SHP77 treated with DMSO at 0.1 percent for 48 hours (cell line): ENCODE data around the gene IL22.
A peak's percentile ranks its signal among the peaks of the same experiment; 100 is the strongest.

Experiments
- DNase-seq: peaks from one replicate; lab custom pipeline; 2025; lab: John Stamatoyannopoulos, UW

Gene IL22

DNA sequence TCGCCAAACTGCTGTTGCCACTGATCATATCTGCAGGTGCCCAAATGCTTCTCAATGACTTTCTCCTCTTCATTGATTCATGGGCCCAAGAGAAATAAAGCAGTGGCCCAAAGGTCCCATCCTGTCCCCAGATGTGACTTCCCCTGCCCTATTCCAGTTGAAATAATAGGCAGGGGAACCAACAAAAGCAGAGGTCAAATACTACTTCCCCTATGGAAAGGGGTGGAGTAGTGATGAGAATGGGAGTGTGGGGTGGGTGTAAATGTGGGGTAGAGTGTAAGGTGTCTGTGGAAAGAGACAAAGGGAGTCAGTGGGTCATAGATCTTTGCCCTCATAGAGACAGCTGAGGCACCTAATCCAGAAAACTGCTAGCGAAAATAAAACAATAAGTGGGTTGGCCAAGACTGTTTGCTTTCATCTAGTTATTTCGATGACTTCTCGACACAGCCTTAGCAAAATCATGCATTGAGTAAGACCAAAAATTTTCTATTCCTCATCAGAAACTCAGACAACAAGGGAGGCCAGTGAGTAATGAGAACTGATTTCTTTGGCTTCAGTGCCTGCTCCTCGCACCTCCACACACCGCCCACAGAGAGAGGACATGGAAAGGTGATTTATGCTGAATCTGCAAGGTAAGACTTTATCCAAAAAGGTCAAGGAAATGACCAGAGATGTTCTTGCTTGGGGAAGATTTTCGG, 10.9 kb upstream of the IL22 start:
- no peak for DNase-seq

GRCh38 chr12:68263366-68263765, 10.0 kb upstream of the IL22 start:
- DNase-seq: no peak

DNA sequence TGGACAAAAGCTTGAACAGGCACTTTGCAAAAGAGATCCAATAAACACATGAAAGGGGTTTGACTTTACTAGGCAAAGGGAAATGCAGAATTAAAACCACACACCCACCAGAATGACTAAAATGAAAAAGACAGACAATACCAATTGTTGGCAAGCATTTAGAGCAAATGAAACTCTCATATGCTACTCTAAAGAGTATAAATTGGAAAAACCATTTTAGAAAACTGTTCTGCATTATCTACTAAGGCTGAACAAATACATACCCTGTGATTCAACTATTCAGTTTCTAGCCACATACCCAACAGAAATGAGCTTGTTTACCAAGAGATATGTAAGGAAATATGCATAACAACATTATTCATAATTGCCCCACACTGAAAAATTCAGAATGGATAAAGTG, 8.5 kb upstream of the IL22 start:
- DNase-seq: no peak

DNA sequence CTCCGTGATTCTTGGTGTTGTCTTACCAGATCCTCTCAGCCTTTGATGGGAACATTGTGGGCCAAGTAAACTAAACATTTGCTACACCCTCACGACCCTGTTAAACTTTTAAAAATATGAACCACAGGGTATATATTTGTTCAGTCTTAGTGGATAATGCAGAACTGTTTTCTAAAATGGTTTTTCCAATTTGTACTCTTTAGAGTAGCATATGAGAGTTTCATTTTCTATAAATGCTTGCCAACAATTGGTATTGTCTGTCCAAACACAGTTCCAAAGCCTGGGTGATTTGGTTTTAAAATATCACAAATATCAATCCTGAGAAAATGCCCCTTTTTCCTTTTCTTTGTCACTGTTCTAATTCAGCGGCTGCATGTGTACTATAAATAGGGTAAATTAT, 6.7 kb upstream of the IL22 start:
- DNase-seq: no peak

DNA sequence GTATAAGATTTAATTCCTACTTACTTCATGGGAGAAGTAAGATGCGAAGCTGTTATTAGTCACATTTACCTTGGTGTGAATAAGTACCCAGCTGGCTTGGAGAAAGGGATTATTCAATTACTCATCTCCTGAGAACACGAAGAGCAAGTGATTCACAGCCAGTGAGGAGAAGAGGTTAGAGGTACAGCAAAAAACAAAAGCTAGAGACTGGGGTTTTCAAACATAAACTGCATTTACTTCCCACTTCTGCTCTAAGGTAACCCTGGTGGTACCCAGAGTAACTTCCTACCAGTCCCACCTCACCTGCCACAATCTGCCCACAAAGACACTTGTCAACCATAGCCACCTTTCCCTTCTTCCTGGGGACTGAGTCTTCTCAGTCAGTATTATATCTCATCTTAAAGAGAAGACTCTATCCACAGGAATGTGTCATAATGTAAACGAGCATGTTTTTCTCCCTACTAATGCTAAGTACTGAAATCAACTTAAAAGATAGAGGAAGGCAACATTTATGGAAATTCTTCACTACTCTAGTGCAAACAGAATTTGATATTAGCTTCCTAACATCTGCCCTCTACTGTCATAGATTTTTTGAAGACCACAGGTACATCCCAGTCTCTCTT, 6.0 kb upstream of the IL22 start:
- no peak for DNase-seq

DNA sequence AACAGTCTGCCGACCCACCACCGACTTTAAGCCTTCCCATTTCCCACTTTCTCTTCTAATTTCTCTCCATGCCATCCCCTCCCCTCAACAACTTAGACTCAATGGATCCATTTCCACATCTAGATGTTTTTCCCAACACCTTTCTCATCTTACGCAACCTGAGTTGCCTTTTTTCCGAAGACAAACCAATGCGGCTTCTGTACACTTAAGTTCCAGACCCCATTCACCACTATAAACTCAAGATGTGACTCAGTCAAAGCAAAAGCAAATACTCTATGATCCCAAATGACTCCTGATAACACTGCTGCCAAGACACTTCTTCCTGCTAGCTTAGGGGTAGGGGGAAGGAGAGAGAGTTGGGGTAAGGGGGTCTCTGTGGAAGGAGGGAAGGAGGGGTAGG, 1.3 kb downstream of the IL22 start:
- no peak for DNase-seq

GRCh38 chr12:68250454-68250853, 3.0 kb downstream of the IL22 start:
- no peak for DNase-seq

DNA sequence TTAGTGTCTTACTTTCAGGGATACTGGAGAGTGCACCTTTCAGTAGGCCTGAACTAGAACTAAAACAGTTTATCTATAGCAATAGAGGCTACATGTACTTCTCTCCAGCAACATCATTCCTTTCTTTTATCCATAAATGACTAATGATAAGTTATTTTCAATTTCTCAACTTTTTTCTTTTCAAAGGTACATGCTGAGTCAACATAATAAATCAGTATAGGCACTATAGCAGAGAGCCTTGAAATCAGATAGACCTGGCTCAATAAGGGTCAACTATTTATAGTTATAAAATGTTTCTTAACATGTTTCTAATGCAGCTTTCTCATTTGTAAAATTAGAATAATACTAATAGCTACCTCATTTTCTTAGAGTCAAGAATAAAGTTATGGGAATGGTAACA, 5.6 kb downstream of the IL22 start:
- no peak for DNase-seq

DNA sequence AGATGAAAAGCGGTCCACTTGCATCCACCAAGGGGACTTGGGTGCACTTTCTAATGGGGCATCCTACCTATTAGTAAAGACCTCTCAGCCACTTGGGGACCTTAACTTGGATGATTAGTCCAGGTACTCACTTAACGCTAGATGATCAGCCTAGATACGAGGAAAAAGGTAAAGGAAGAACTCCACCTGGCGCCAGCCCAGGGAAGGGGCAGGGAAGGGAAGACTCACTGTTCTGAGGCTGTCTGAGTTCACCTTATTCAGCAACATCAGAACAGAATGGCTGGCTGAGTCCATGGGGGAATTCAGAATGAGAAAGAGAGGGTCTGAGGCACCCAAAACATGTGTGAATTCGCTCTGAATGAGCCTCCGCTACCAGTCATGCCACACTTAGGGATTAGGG, 7.1 kb downstream of the IL22 start:
- no peak for DNase-seq

GRCh38 chr12:68245180-68246021, 8.0 kb downstream of the IL22 start:
- no peak for DNase-seq

- DNase-seq: no peak
These were observed 10.6 kb downstream of the IL22 start for GRCh38 chr12:68242777-68243176.

GRCh38 chr12:68240975-68241374, 12.4 kb downstream of the IL22 start:
- DNase-seq: no peak

- no peak for DNase-seq
These were observed 13.3 kb downstream of the IL22 start for GRCh38 chr12:68240079-68240478.

- no peak for DNase-seq
These were observed 14.0 kb downstream of the IL22 start for GRCh38 chr12:68239309-68239982.

DNA sequence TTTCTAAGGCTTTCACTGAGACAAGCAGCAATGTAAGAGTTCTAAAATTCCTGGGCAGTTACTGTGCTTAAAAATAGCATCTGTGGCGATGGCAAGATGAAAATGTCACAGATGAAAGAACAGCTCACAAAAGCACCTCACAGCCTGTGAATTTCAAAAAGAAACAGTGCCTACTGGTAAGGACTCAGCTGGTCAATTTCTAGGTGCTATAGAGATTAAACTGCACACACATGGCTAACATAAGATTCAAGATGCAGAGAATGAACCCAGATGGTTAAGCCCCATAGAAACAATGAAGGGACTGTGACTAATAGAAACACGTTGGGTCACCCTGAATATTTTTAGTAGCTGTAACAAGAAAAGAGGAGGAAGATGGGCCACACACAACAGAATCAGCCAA, 15.8 kb downstream of the IL22 start:
- DNase-seq: no peak

DNA sequence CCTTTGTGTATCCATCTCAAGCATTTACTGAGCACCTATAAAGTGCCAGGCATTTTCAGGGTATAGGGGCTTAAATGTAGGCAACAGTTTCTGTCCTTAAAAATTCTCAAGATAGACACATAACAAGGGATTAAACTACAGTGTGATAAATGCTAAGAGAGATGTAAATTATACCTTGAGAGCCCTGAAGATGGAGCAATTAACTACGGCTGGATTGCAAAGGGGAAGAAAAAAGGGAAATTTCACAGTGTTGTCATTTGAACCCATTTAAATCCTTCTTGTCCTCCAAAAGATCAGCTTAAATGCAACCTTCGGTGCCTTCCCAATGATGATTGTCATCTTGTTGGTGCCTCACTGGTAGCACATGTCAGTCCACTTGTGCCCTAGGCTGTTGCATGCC, 16.3 kb downstream of the IL22 start:
- no peak for DNase-seq

GRCh38 chr12:68236421-68237059, 16.9 kb downstream of the IL22 start:
- DNase-seq: peak; percentile 2

- no peak for DNase-seq
These were observed 17.8 kb downstream of the IL22 start for GRCh38 chr12:68235576-68235975.

DNA sequence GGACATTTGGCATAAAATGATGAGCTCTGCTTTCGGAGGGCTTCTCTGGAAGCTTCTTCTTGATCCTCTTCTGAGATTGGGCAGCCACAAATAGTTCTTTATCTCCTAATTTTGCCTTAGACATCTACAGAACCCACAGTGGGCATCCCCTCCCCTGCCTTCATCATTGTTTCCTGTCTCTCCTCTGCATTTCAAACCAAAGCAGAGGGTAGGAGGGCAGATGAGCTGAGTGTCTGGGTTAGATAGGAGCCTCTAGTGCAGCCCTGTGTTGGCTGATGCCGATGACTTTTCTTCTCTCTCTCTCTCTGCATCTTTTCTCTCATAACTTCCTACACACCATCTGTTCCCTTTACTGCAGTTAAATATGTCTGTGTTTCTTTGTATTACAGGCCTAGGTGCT, 19.3 kb downstream of the IL22 start:
- no peak for DNase-seq

DNA sequence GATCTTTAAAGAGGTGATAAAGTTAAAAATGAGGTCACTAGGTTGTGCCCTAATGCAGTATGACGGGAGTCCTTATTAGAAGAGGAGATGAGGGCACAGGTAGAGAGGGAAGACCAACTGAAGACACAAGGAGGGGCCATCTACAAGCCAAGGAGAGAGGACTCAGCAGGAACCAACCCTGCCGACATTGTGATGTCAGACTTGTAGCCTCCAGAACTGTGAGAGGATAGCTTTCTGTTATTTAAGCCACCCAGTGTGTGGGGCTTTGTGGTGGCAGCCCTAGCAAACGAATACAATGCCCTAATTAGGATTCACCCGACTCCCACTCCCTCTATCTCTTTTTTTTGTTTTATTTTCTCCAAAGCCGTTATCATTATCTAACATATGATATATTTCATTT, 19.9 kb downstream of the IL22 start:
- no peak for DNase-seq

DNA sequence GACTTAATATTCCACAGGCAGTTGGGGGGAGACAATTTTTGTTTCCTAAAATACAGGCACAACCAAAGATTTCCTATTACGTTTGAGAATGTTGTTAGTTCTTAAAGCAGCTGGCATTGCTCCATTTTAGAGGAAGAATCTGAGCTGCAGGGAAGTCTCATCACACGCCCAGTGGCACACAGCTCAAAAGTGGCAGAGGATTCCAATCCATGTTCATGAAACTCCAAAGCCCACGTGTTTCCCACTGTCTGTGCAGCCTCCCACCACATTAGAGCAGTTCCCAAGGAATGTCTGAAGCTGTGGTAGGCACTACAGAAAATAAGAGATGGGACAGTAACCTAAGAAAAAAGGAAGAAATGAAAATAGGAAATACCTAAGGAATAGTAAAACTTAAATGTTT, 21.7 kb downstream of the IL22 start:
- no peak for DNase-seq

- no peak for DNase-seq
These were observed 22.2 kb downstream of the IL22 start for GRCh38 chr12:68231229-68231628.
